Measurements from ENCODE around the gene ITGB4.

- TF ChIP-seq POLR2AphosphoS5 (IDR thresholded peaks at IDR 0.05; ENCODE audit: low read depth, low read length) (no peak), REST (IDR thresholded peaks at IDR 0.05; ENCODE audit: insufficient read depth in 1 of 2, low read depth in 2 of 2, low read length in 2 of 2) (no peak), SIN3A (IDR thresholded peaks at IDR 0.05; ENCODE audit: borderline replicate concordance, insufficient read depth, low read length) (no peak), TAF1 (IDR thresholded peaks at IDR 0.05; ENCODE audit: borderline replicate concordance, insufficient read depth, low read length) (no peak), FOXP2 (optimal IDR thresholded peaks at IDR 0.05; ENCODE audit: borderline replicate concordance, extremely low read depth, extremely low read length, insufficient read depth) (no peak)
Measured at GRCh38 chr17:75706042-75706728, 15.1 kb upstream of the ITGB4 start.
